ENCODE results near the gene IL5. TPM values are rescaled to one million over a fixed set of nuclear protein-coding genes. Genes with fewer than 3 reads are reported as not detected.

The IL5 gene
- total RNA-seq, 4 donors from 2014 or later: not detected

GRCh38 chr5:132493821-132494220 lies 49.5 kb downstream of the IL5 start:
- Histone ChIP-seq H3K36me3 (no peaks in the 10 kb centered on the region), H3K27me3 (no peaks in the 10 kb centered on the region), H3K4me3 (no peak overlapping the region), H3K4me1 (peaks cover 0 to 67% (median 44%) of the 10 kb centered on the region in 4 donors), H3K9me3 (no peaks in the 10 kb centered on the region), H3K27ac (peak overlapping the region in 3 of 4 donors; percentile 89 to 95 (median 91))
- DNase-seq (ENCODE audit: low spot score in 2 of 2): peak in 1 of 2 donors; percentile 4
- 94 to 95% methylated on average over 2 of the region's 2 CpGs for WGBS, 2 donors
- TF ChIP-seq CTCF (IDR thresholded peaks at IDR 0.05) (no peak), POLR2A (IDR thresholded peaks at IDR 0.05) (no peak), EP300 (IDR thresholded peaks at IDR 0.05) (no peak)

- Histone ChIP-seq H3K27me3 (no peaks in the 10 kb centered on the region), H3K4me1 (peaks cover 0 to 70% (median 50%) of the 10 kb centered on the region in 4 donors), H3K4me3 (no peak overlapping the region), H3K27ac (peak overlapping the region in 3 of 4 donors; percentile 89 to 95 (median 91)), H3K9me3 (no peaks in the 10 kb centered on the region), H3K36me3 (no peaks in the 10 kb centered on the region)
- TF ChIP-seq CTCF (IDR thresholded peaks at IDR 0.05) (no peak), EP300 (IDR thresholded peaks at IDR 0.05) (no peak), POLR2A (IDR thresholded peaks at IDR 0.05) (no peak)
- 74 to 91% methylated on average over 4 of the region's 4 CpGs for whole genome bisulfite sequencing, 2 donors
- peak in 1 of 2 donors; percentile 3 for DNase-seq (ENCODE audit: low spot score in 2 of 2)
Observed at GRCh38 chr5:132493241-132493640, 50.1 kb downstream of the IL5 start.

- Histone ChIP-seq H3K9me3 (no peaks in the 10 kb centered on the region), H3K4me1 (peaks cover 0 to 70% (median 50%) of the 10 kb centered on the region in 4 donors), H3K36me3 (peaks cover 0 to 4% (median 3%) of the 10 kb centered on the region in 3 donors), H3K4me3 (no peak overlapping the region), H3K27ac (peak overlapping the region in 3 of 4 donors; percentile 91 to 97 (median 95)), H3K27me3 (no peaks in the 10 kb centered on the region)
- DNase-seq (ENCODE audit: low spot score in 2 of 2): peak in 1 of 2 donors; percentile 3
- WGBS, 2 donors: 71 to 85% methylated on average over 3 of the region's 3 CpGs
- TF ChIP-seq POLR2A (IDR thresholded peaks at IDR 0.05) (no peak), CTCF (IDR thresholded peaks at IDR 0.05) (no peak), EP300 (IDR thresholded peaks at IDR 0.05) (no peak)
Observed at GRCh38 chr5:132492386-132493125, 50.8 kb downstream of the IL5 start.

Other genes with a start within 250 kb of the IL5 start
- 1 to 10 TPM; 1.9 to 4.2 (median 2.5) TPM for gene SLC22A4, start 249.1 kb downstream of the IL5 start, total RNA-seq
- gene SLC22A5, start 173.8 kb downstream of the IL5 start, total RNA-seq: 10 to 100 TPM; 11.3 to 19.0 (median 16.3) TPM
- gene IRF1, start 52.7 kb downstream of the IL5 start, total RNA-seq: 10 to 100 TPM; 15.1 to 36.9 (median 28.4) TPM
- gene RAD50, start 13.5 kb upstream of the IL5 start, total RNA-seq: 10 to 100 TPM; 36.5 to 40.5 (median 39.2) TPM
- gene IL13, start 114.7 kb upstream of the IL5 start, total RNA-seq: under 1 TPM in 2 of 4 donors, not detected in 2; 0.44 to 0.98 TPM
- gene IL4, start 130.5 kb upstream of the IL5 start, total RNA-seq: not detected
- 10 to 100 TPM in 3 of 4 donors, 1 to 10 TPM in 1; 8.4 to 11.6 (median 10.7) TPM for gene KIF3A, start 194.0 kb upstream of the IL5 start, total RNA-seq
- gene CCNI2, start 203.9 kb upstream of the IL5 start, total RNA-seq: not detected
- 10 to 100 TPM; 38.5 to 48.3 (median 44.2) TPM for gene SEPTIN8, start 233.7 kb upstream of the IL5 start, total RNA-seq